ENCODE measurements around the gene MRPS26.
"Not testable (repeated sequence)": the region's sequence is repeated elsewhere in the genome, so short reads cannot be mapped to it uniquely, and the experiment has no call there.

MRPS26 gene

DNA sequence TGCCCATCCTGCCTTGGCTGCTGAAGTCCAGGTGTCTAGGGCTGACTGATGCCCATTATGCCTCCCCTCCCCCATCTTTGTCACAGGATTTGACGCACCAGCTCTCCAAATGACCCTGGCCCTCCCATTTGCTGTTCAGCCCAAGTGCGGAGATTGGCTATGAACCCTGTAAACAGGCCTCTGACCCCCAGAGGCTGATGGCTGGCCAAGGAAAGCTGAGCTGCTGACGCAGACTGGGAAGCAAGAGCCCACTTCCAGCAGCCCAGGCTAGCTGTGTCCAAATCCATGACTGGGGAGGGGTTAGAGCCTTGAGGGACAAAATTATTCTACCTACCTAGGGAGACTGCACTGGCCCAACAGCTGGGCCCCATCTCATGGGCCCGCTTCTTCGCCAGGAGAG lies 3.2 kb upstream of the MRPS26 start:
- DNase-seq (ENCODE audit: low read depth): no peak

DNA sequence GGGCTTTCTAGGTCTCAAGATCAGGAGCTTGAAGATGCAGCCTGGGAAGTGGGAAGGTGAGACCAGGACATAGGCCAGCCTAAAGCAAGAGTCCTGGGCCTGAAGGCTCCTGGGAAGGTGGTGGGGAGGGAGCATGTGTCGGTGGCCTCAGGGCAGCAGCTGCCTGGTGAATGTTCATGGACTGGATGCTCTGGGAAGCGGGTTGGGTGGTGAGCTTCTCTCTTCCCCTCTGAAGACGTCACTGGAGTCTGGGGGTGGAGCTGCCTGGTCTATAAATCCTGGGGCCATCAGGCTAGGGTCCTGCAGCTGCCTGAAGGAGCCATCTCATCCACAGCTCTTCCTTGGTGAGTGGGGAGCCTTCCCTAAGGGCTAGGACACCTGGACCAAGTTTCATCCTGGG lies 2.5 kb upstream of the MRPS26 start, which contains the start of gene GNRH2:
TSS of gene GNRH2 (plus strand) at position 301 of the 400 bp plus-strand sequence. CDS start 793 bp downstream, outside the sequence.
- no peak for DNase-seq (ENCODE audit: low read depth)

DNA sequence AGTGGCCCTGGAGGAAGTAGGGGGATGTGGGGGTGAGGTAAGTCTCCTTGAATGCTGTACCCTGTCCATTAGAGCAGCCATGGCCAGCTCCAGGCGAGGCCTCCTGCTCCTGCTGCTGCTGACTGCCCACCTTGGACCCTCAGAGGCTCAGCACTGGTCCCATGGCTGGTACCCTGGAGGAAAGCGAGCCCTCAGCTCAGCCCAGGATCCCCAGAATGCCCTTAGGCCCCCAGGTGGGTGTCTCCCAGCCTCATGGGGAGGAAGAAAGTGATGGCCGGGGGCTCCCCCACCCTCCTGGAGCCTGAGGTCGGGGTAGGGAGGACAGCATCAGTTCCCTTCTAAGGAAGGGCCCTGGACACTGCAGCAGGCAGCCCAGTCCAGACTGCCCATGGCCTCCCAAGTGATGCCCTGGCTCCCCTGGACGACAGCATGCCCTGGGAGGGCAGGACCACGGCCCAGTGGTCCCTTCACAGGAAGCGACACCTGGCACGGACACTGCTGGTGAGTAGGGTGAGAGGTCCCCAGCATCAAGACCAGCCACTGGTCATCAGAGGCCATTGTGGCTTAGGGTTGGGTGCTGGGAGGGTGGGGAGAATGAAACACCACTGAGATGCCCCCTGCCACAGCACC lies 1.4 kb upstream of the MRPS26 start:
- DNase-seq (ENCODE audit: low read depth): no peak

DNA sequence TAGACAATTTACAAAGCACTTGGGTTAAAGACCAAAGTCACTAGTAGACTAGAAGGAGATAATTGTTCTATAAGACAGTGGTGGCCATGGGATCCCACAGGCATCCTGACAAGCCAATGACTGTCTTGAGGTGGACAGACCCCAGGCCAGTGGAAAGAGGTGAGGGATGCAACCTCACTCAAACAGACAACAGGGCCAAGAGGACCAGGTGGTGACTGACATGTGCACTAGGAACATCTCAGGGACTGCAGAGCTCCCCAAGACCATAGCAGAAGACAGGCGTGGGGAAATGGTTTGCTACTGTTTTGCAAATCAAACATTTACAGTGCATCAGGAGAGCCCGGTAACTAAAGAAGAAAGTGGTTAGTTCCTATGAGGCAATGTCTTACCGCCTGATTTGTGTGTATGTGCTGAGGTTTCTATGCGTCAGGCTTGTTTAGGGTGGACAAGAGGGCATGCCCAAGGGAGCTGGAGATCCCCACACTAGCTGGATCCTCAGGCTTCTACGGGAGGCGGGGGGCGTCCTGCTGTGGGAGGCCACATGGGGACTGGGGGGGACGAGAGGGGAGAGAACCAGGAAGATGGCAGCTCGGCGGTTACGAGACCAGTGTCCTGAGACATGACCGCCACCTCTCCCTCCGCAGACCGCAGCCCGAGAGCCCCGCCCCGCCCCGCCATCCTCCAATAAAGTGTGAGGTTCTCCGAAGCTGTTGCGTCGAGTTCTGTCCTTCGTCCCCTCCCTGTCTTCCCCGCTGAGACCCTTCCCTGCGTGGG lies 623 bp upstream of the MRPS26 start:
- DNase-seq (ENCODE audit: low read depth): no peak

DNA sequence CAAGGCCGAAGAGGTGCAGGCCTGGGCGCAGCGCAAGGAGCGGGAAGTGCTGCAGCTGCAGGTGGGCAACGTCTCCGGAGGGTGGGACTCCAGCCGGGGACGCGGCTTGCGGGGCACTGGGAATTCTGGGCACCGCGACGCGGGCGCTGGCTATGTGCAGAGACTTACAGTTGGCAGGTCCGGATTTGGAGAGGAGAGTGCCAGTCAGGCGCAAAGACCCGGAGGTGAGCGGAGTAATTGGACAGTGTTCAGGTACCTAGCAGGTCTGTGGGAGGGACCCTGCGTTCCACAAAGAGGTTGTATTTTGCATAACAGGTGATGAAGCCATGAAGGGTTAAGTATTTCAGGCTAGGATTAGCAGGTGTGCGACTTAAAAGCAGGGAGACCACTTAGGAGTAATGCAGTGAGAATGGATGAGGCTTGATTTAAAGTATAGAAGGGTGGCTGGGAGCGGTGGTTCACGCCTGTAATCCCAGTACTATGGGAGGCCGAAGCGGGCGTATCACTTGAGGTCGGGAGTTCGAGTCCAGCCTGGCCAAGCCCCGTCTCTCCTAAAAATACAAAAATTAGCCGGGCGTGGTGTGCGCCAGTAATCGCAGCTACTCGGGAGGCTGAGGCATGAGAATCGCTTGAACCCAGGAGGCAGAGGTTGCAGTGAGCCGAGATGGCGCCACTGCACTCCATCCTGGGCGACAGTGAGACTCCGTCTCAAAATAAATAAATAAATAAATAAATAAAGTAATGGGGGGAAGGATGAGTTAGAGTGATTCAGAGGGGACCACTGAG lies 1.0 kb downstream of the MRPS26 start:
- DNase-seq (ENCODE audit: low read depth): no peak

DNA sequence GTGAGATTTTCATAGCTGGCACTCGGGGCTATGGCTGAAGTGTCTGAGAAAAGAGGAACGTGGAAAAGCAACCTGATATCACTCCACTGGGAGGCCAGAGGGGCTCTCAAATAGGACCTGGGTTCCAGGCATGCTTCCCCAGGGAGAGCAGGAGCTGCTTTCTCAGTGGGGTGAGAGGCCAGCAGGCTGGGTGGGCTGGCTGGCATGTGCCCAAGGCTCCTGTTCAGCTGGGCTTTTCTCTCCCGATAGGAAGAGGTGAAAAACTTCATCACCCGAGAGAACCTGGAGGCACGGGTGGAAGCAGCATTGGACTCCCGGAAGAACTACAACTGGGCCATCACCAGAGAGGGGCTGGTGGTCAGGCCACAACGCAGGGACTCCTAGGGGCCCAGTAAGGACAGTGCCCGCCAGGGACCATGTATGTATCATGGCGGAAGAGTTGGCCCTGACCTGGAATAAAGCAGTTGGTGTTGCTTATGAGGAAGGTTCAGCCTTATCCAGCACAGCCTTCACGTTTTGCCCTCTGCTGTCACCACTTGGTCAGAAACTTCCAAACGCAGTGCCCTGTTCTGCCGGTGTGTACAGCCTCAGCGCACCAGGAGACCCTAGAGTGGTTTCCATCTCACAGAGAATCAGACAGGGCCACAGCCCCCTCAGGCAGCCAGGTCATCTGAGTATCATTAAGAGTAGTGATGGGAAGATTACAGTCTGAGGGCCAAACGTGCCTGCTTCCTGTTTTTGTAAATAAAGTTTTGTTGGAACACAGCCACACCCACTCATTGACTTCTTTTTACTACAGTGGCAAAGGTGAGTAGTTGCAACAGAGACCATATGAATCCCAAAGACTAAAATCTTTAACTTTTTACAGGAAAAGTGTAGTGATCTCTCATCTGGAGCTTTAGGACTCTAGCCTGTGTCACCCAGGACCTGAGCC lies 1.9 kb downstream of the MRPS26 start:
- DNase-seq (ENCODE audit: low read depth): no peak

DNA sequence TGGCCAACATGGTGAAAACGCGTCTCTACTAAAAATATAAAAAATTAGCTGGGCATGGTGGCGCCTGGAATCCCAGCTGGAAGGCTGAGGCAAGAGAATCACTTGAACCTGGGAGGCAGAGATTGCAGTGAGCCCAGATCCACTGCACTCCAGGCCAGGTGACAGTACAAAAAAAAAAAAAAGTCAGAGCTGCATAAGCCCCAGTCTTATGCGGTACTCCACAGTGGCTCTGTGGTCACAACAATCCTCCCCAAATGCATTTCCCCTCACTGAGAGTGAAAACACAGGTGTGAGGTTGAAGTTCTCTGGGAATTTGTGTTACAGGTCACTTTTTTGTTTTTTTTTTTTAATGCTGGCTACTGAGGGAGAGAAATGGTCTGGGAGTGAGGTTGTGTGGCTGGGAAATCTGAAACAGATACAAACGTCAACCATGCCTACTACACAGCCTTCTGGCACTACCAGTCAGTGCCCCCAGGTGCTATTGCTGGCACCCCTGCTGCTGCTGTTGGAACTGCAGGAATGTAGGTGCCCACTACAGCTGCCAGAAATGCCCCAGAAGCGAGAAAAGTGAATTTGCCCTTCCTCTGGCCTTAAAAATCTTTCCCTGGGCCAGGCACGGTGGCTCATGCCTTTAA lies 5.7 kb downstream of the MRPS26 start:
- no peak for DNase-seq (ENCODE audit: low read depth)

DNA sequence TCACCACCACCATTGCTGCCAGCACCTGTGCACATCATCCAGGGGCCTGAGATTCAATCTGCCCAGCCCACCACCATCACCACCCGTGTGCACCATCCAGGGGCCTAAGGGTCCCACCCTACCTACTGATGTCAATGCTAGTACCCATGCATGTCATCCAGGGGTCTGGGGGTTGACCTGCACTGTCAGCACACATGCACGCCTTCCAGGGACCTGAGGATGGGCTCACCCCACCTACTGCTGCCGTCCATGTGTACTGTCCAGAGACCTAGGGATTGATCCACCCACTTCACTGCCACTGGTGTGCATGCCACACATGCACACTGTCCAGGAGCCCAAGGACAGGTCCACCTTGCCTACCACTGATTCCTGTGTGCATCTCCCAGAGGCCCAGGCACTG lies 13.6 kb downstream of the MRPS26 start:
- DNase-seq (ENCODE audit: low read depth): no peak

DNA sequence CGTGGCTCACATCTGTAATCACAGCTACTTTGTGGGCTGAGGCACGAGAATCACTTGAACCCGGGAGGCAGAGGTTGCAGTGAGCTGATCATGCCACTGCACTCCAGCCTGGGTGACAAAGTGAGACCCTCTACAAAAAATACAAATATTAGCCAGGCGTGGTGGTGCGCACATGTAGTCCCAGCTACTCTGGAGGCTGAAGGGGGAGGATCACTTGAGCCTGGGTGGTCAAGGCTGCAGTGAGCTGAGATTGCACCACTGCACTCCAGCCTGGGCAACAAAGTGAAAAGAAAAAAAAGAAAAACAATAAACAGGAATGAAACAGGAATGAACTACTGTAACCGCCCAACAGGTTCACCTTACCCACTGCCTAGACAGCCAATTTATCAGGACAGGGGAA lies 18.3 kb downstream of the MRPS26 start:
- not testable (repeated sequence) for DNase-seq (ENCODE audit: low read depth)

DNA sequence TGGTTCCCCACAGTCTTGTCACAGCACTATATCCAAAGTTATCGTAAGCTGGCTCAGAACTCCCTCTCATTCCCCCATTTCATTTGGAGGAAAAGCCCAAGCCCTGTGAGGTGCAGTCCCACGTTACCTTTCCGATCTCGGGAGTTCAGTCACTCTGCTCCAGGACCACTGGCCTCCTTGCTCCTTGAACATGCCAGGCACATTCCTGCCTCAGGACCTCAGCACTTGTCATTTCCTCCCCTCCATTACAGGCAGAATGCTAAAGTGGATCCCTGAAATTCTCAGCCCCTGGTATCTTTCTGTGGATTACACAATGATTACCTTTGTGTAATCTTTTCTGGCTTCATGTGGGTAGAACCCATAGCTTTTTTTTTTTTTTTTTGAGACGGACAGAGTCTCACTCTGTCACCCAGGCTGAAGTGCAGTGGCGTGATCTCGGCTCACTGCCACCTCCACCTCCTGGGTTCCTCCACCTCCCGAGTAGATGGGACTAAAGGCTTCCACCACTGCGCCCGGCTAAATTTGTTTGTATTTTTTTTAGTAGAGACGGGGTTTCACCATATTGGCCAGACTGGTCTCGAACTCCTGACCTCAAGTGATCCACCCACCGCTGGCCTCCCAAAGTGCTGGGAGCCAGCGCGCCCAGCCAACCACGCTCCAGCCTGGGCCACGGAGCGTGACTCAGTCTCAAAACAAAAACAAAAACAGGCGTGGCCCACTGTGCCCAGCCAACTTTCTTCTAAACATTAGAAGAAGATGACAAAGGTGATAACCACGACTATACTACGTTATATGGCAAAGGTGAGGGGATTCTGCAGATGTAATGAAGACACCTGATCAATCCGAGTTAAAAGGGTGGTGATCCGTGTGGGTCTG lies 21.5 kb downstream of the MRPS26 start:
- no peak for DNase-seq (ENCODE audit: low read depth)

DNA sequence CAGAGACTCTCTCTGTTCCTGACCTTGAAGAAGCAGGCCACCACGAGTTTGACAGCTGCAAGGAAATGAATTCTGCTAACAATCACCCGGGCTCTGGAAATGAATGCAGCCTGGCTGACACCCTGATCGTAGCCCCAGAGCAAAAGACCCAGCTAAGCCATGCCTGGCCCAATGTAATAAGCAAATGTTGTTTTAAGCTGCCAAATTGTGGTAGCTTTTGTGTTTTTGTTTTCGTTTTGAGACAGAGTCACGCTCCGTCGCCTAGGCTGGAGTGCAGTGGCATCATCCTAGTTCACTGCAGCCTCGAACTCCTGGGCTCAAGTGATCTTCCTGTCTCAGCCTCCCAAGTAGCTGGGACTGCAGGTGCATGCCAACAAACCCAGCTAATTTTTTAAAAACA lies 22.2 kb downstream of the MRPS26 start:
- DNase-seq (ENCODE audit: low read depth): no peak

DNA sequence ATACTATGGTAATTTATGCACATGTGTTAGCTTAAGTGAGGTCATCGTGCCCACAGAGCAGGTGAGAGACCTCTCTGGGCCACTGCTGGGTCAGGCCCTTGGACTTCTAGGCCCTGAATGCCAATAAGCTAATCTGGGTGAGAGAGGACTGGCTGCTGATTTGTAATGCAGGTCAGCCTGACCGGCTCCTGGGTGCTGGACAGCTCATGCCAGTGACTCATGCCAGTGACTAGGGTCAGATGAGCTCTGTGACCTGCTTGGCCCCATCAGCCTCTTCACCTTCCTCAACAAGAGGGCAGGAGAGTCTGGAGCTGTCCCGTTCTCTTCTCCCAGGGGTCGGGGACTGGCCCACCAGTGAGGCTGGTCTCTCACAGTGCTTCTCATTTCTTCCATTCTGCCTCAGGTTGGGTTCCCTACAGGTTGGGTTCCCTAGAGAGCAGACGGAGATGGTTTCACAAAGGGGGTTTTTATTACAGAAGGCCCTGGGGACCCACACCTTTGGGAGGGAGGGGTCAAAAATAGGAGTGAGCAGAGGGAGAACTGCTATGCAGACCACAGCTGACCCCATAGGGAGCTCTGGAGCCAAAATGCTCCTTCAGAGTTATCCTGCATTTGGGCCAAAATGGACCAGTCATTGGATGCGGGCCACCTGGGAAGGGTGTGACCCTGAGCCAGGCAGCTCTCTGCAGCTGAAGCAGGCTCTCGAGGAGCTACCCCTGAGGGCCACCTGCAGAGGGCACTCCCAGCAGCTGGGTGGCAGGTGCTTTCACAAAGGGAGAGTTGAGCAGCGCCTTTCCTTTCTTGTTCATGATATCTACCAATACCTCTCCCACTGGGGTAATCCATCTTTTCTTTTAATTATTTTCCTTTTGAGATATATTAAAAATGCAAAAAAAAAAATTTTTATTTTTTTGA lies 23.4 kb downstream of the MRPS26 start:
- DNase-seq (ENCODE audit: low read depth): no peak

DNA sequence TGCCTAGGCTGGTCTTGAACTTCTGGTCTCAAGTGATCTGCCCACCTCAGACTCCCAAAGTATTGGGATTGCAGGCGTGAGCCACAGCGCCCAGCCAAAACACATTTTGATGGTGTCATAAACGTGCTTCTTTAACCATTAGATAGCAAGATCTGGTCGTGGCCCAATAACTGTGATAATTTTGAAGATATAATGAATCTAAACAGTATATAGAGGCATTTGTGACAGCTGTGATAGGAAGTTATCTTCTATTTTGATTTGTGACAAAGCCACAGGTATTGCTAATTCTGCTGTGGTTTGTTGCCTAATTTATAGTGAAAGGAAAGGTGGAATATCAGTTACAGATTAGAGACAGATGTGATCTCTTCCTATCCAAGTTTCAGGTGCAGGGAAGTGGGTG lies 24.9 kb downstream of the MRPS26 start:
- no peak for DNase-seq (ENCODE audit: low read depth)

DNA sequence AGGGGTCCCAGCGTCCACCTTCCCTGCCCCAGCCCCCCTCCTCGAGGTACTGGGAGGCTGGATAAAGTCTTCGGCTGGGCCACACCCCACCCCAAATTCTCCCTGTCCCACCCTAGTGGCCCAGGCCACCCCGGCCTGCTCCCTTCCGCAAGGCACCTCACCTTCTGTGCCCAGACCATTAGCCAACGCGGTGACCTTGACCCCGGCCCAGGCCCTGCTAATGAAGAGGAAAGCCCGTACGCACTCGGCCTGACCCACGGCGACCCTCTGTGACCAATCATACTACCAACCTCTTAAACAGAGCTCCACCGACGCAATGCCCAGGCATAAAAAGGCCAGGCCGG lies 25.4 kb downstream of the MRPS26 start:
- DNase-seq (ENCODE audit: low read depth): no peak

DNA sequence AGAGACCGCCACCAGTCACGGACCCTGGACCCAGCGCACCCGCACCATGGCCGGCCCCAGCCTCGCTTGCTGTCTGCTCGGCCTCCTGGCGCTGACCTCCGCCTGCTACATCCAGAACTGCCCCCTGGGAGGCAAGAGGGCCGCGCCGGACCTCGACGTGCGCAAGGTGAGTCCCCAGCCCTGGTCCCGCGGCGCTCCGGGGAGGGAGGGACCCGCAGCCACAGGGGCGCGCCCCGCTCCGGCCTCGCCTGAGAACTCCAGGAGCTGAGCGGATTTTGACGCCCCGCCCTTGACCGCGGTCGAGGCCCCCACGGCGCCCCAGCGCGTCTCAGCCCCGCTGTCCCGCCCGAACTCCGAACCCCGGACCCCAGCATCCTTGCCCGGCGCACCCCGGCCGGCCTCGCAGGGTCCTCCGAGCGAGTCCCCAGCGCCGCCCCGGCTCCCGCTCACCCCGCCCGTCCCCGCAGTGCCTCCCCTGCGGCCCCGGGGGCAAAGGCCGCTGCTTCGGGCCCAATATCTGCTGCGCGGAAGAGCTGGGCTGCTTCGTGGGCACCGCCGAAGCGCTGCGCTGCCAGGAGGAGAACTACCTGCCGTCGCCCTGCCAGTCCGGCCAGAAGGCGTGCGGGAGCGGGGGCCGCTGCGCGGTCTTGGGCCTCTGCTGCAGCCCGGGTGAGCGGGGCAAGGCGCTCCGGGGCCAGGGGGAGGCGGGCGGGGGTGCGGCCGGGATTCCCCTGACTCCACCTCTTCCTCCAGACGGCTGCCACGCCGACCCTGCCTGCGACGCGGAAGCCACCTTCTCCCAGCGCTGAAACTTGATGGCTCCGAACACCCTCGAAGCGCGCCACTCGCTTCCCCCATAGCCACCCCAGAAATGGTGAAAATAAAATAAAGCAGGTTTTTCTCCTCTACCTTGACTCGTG lies 26.0 kb downstream of the MRPS26 start, which contains the start of gene OXT:
TSS of gene OXT (plus strand) at position 11 of the 920 bp plus-strand sequence. CDS start at position 47, 36 bp downstream.
- DNase-seq (ENCODE audit: low read depth): no peak

DNA sequence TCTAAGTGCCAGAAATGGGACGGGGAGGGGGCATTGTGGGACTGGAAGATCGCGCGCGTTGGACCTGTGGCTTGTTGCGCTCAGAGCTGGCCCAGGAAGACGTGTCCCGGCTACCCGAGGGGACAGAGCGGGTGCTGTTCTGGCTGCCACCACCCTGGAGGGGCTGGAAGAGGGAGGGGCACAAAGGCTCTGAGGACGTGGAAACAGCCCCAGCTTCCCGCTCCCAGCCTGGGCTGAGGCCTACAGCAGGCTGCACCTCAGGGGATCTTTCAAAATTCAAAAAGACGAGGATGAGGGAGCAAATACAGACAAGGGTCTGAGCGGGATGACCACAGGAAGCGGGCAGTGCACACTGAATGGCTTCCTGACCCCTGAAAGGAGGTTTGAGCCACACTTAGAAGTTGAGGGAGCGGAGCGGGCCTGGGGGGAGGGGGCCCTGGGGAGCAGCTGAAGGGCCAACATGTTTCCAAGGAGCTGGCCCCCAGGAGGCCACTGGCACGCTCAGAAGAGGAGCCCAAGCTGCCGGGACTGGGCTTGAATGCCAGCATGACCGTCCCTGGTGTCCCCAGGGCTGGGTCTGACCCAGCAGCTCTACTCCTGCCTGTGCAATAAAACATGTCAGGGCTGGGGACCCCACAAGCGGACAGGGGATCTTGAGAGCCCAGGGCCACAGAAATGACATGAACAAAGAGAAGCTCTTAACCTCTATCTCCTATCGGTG lies 26.8 kb downstream of the MRPS26 start:
- no peak for DNase-seq (ENCODE audit: low read depth)

DNA sequence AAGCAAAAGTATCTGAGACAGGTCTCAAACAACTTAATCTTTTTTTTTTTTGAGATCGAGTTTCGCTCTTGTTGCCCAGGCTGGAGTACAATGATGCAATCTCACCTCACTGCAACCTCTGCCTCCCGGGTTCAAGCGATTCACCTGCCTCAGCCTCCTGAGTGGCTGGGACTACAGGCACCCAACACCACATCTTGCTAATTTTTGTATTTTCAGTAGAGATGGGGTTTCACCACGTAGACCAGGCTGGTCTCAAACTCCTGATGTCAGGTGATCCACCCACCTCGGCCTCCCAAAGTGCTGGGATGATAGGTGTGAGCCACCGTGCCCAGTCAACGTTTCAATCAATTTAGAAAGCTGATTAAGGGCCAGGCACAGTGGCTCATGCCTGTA lies 27.4 kb downstream of the MRPS26 start:
- DNase-seq (ENCODE audit: low read depth): not testable (repeated sequence)
